Neural cell (in vitro differentiated cells): ENCODE results near the gene LHX5. TPM values are rescaled to one million over a fixed set of nuclear protein-coding genes. Genes with fewer than 3 reads are reported as not detected.

Experiments used
- H2AFZ ChIP-seq: fragments of 200-600, 300-800 bp; sonication (generic), shearing (Covaris generic); 2 replicates; pipeline ENCODE4 v1.6.0; 2014; ENCODE audit warnings: low read depth, mild to moderate bottlenecking, antibody characterized with exemption, low read length, moderate library complexity
- H3F3A ChIP-seq: fragments of 200-600 bp; shearing (Covaris generic); 2 replicates; pipeline ENCODE4 v1.6.1; 2016; ENCODE audit warnings: mild to moderate bottlenecking, moderate library complexity, mixed read lengths, antibody characterized with exemption, low read length; ENCODE audit not compliant: insufficient read depth, poor library complexity, severe bottlenecking
- H3K27ac ChIP-seq: fragments of 200-600, 300-800 bp; sonication (generic), shearing (Covaris generic); 2 replicates; pipeline ENCODE4 v1.5.1; 2014; ENCODE audit warnings: mild to moderate bottlenecking, low read length, moderate library complexity
- H3K27me3 ChIP-seq: fragments of 300-800, 200-600 bp; sonication (generic), shearing (Covaris generic); 2 replicates; pipeline ENCODE4 v1.6.0; 2014; ENCODE audit warnings: mild to moderate bottlenecking, low read depth, low read length, moderate library complexity; ENCODE audit not compliant: insufficient read depth
- H3K36me3 ChIP-seq: fragments of 300-800, 200-600 bp; sonication (generic), shearing (Covaris generic); 2 replicates; pipeline ENCODE4 v1.5.1; 2014; ENCODE audit warnings: mild to moderate bottlenecking, antibody characterized with exemption, low read length, moderate library complexity; ENCODE audit not compliant: insufficient read depth
- H3K4me2 ChIP-seq: fragments of 300-800, 200-600 bp; sonication (generic), shearing (Covaris generic); 2 replicates; pipeline ENCODE4 v1.6.0; 2014; ENCODE audit warnings: mild to moderate bottlenecking, low read length
- H3K4me3 ChIP-seq: fragments of 300-800, 200-600 bp; sonication (generic), shearing (Covaris generic); 2 replicates; pipeline ENCODE4 v1.5.1; 2014; ENCODE audit warnings: mild to moderate bottlenecking, low read length, moderate library complexity
- H3K79me2 ChIP-seq: fragments of 200-600 bp; shearing (Covaris generic); replicated peaks from 2 replicates; pipeline ENCODE4 v1.6.0; 2014; ENCODE audit warnings: mild to moderate bottlenecking, low read length, moderate library complexity; ENCODE audit not compliant: insufficient read depth
- H3K9ac ChIP-seq: fragments of 300-800, 200-600 bp; sonication (generic), shearing (Covaris generic); 2 replicates; pipeline ENCODE4 v1.6.1; 2016; ENCODE audit warnings: mild to moderate bottlenecking, low read length, mixed read lengths
- H3K9me2 ChIP-seq: fragments of 200-600 bp; shearing (Covaris generic); 2 replicates; pipeline ENCODE4 v1.6.1; 2016; ENCODE audit warnings: mild to moderate bottlenecking, low read length, mixed read lengths; ENCODE audit not compliant: insufficient read depth
- H3K9me3 ChIP-seq: fragments of 200-600, 300-800 bp; sonication (generic), shearing (Covaris generic); 2 replicates; pipeline ENCODE4 v1.6.1; 2016; ENCODE audit warnings: mild to moderate bottlenecking, mixed run types, low read length, moderate library complexity, mixed read lengths
- H4K20me1 ChIP-seq: fragments of 200-600 bp; shearing (Covaris generic); 2 replicates; pipeline ENCODE4 v1.6.1; 2016; ENCODE audit warnings: mild to moderate bottlenecking, mixed run types; ENCODE audit not compliant: insufficient read depth
- EP300 ChIP-seq: fragments of 450-650 bp; conservative IDR thresholded peaks from 2 replicates; pipeline ENCODE4 v1.6.1; 2014; ENCODE audit warnings: antibody characterized with exemption, mild to moderate bottlenecking, moderate library complexity; ENCODE audit not compliant: poor library complexity, severe bottlenecking
- EZH2 ChIP-seq: fragments of 200-600, 300-800 bp; shearing (Covaris generic), sonication (generic); IDR thresholded peaks from 2 replicates; pipeline ENCODE4 v1.6.1; 2014; ENCODE audit warnings: antibody characterized with exemption, low read length, borderline replicate concordance, mild to moderate bottlenecking; ENCODE audit not compliant: insufficient read depth, poor library complexity, severe bottlenecking
- MXI1 ChIP-seq: fragments of 450-650 bp; conservative IDR thresholded peaks from 2 replicates; pipeline ENCODE4 v1.6.1; 2014; ENCODE audit warnings: antibody characterized with exemption, mild to moderate bottlenecking; ENCODE audit not compliant: poor library complexity, severe bottlenecking
- POLR2AphosphoS5 ChIP-seq: IDR thresholded peaks from 2 replicates; pipeline ENCODE4 v1.6.1; 2012
- RAD21 ChIP-seq: fragments of 450-650 bp; conservative IDR thresholded peaks from 2 replicates; pipeline ENCODE4 v1.6.1; 2014; ENCODE audit warnings: antibody characterized with exemption, mild to moderate bottlenecking, moderate library complexity
- SMC3 ChIP-seq: fragments of 450-650 bp; conservative IDR thresholded peaks from 2 replicates; pipeline ENCODE4 v1.6.1; 2014; ENCODE audit warnings: antibody characterized with exemption, mild to moderate bottlenecking, moderate library complexity; ENCODE audit not compliant: poor library complexity
- TAF1 ChIP-seq: IDR thresholded peaks from 2 replicates; pipeline ENCODE4 v1.6.1; 2012; ENCODE audit warnings: low read depth
- polyA plus RNA-seq: library from polyadenylated mRNA; depleted of rRNA; stranded (reverse); fragments of >200 nt; gene quantifications from 2 replicates; pipeline ENCODE4 v1.2.3, GENCODE V29; 2014
- TF ChIP-seq, protein P1 (sequence below): IDR thresholded peaks from 2 replicates; pipeline ENCODE4 v1.6.1; 2012; ENCODE audit warnings: borderline replicate concordance
- TF ChIP-seq, protein P2 (sequence below): fragments of 450-650 bp; IDR thresholded peaks from 2 replicates; pipeline ENCODE4 v1.5.1; 2014; ENCODE audit warnings: antibody characterized with exemption, mild to moderate bottlenecking, moderate library complexity; ENCODE audit not compliant: poor library complexity, severe bottlenecking

The LHX5 gene
- polyA plus RNA-seq, 1 donor from 2014 or later = 3.8 TPM

GRCh38 chr12:113414519-113415038, 57.1 kb downstream of the LHX5 start:
- TF ChIP-seq EP300 (no peak), EZH2 (no peak), SMC3 (no peak), POLR2AphosphoS5 (no peak), RAD21 (no peak)
- TF ChIP-seq, protein P1, sequence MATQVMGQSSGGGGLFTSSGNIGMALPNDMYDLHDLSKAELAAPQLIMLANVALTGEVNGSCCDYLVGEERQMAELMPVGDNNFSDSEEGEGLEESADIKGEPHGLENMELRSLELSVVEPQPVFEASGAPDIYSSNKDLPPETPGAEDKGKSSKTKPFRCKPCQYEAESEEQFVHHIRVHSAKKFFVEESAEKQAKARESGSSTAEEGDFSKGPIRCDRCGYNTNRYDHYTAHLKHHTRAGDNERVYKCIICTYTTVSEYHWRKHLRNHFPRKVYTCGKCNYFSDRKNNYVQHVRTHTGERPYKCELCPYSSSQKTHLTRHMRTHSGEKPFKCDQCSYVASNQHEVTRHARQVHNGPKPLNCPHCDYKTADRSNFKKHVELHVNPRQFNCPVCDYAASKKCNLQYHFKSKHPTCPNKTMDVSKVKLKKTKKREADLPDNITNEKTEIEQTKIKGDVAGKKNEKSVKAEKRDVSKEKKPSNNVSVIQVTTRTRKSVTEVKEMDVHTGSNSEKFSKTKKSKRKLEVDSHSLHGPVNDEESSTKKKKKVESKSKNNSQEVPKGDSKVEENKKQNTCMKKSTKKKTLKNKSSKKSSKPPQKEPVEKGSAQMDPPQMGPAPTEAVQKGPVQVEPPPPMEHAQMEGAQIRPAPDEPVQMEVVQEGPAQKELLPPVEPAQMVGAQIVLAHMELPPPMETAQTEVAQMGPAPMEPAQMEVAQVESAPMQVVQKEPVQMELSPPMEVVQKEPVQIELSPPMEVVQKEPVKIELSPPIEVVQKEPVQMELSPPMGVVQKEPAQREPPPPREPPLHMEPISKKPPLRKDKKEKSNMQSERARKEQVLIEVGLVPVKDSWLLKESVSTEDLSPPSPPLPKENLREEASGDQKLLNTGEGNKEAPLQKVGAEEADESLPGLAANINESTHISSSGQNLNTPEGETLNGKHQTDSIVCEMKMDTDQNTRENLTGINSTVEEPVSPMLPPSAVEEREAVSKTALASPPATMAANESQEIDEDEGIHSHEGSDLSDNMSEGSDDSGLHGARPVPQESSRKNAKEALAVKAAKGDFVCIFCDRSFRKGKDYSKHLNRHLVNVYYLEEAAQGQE = no peak

GRCh38 chr12:113413488-113413939, 58.2 kb downstream of the LHX5 start:
- no peaks in the 10 kb centered on the region for H3K36me3 ChIP-seq
- no peaks in the 10 kb centered on the region for H3K79me2 ChIP-seq
- no peak overlapping the region for H3K27ac ChIP-seq
- TF ChIP-seq EP300 (no peak), SMC3 (no peak), RAD21 (no peak), MXI1 (no peak), TAF1 (no peak), POLR2AphosphoS5 (no peak), EZH2 (no peak)
- TF ChIP-seq, protein P1 = no peak
- TF ChIP-seq, protein P2, sequence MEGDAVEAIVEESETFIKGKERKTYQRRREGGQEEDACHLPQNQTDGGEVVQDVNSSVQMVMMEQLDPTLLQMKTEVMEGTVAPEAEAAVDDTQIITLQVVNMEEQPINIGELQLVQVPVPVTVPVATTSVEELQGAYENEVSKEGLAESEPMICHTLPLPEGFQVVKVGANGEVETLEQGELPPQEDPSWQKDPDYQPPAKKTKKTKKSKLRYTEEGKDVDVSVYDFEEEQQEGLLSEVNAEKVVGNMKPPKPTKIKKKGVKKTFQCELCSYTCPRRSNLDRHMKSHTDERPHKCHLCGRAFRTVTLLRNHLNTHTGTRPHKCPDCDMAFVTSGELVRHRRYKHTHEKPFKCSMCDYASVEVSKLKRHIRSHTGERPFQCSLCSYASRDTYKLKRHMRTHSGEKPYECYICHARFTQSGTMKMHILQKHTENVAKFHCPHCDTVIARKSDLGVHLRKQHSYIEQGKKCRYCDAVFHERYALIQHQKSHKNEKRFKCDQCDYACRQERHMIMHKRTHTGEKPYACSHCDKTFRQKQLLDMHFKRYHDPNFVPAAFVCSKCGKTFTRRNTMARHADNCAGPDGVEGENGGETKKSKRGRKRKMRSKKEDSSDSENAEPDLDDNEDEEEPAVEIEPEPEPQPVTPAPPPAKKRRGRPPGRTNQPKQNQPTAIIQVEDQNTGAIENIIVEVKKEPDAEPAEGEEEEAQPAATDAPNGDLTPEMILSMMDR = no peak
- H3K9me3 ChIP-seq = no peaks in the 10 kb centered on the region
- H4K20me1 ChIP-seq = no peaks in the 10 kb centered on the region
- no peak overlapping the region for H3K9ac ChIP-seq
- H2AFZ ChIP-seq = no peak overlapping the region
- no peak overlapping the region for H3K4me3 ChIP-seq
- no peaks in the 10 kb centered on the region for H3F3A ChIP-seq
- H3K9me2 ChIP-seq = no peaks in the 10 kb centered on the region
- no peaks in the 10 kb centered on the region for H3K27me3 ChIP-seq
- no peak overlapping the region for H3K4me2 ChIP-seq

More at GRCh38 chr12:113414519-113415038, 57.1 kb downstream of the LHX5 start:
- H4K20me1 ChIP-seq = no peaks in the 10 kb centered on the region
- H2AFZ ChIP-seq = no peak overlapping the region
- no peaks in the 10 kb centered on the region for H3K79me2 ChIP-seq
- no peaks in the 10 kb centered on the region for H3K9me3 ChIP-seq
- no peak overlapping the region for H3K9ac ChIP-seq
- H3K4me3 ChIP-seq = no peak overlapping the region
- H3K27ac ChIP-seq = no peak overlapping the region
- no peaks in the 10 kb centered on the region for H3K36me3 ChIP-seq
- no peak overlapping the region for H3K4me2 ChIP-seq
- no peaks in the 10 kb centered on the region for H3K27me3 ChIP-seq
- H3F3A ChIP-seq = no peaks in the 10 kb centered on the region
- no peaks in the 10 kb centered on the region for H3K9me2 ChIP-seq

Other genes starting within 250 kb of the LHX5 start
- 1.1 TPM in 2 replicates for gene SLC8B1, start 136.8 kb downstream of the LHX5 start, polyA plus RNA-seq
- gene PLBD2, start 113.3 kb downstream of the LHX5 start, polyA plus RNA-seq = 4.8 and 6.7 TPM in 2 replicates
- not detected in 2 replicates for gene SDS, start 68.0 kb downstream of the LHX5 start, polyA plus RNA-seq
- gene SDSL, start 49.5 kb downstream of the LHX5 start, polyA plus RNA-seq = 0.54 and 2.7 TPM in 2 replicates